A549 treated with Hydrocortisone at 1 μM for 4 hours (cell line): ENCODE results near the gene NFU1. TPM values are rescaled to one million over a fixed set of nuclear protein-coding genes. Genes with fewer than 3 reads are reported as not detected.

Experiments used
- total RNA-seq: library from RNA; stranded (reverse); fragments of 200-300 nt; extraction: Qiagen RNA extraction; gene quantifications from 5 replicates; pipeline ENCODE4 v1.2.3, GENCODE V29; 2022

The NFU1 gene
- 36.4 to 51.2 TPM (median 46.8 TPM) in 5 replicates for total RNA-seq

GRCh38 chr2:69436938-69437750 is at the start of gene NFU1:
Gene NFU1, minus strand, starts transcription at chr2:69437435. Its CDS starts 13 bp downstream, at chr2:69437422.

GRCh38 chr2:69386789-69387734 is 50.2 kb downstream of the NFU1 start, which contains the start of gene GFPT1:
Gene GFPT1, minus strand, starts transcription at chr2:69387227. Its CDS starts 156 bp downstream, at chr2:69387071.

Other genes with a start within 250 kb of the NFU1 start
- 17.4 to 25.4 TPM (median 24.1 TPM) in 5 replicates for gene GFPT1, start 50.2 kb downstream of the NFU1 start, total RNA-seq
- gene AAK1, start 206.3 kb upstream of the NFU1 start, total RNA-seq: 9.8 to 17.5 TPM (median 13.8 TPM) in 5 replicates